K562 (cell line): ENCODE results near the gene DUSP19. TPM values are rescaled to one million over a fixed set of nuclear protein-coding genes. Genes with fewer than 3 reads are reported as not detected.
A peak's percentile ranks its signal among the peaks of the same experiment; 100 is the strongest.

Experiments
- ARID3B ChIP-seq: fragments of 250-450 bp; sonication (Bioruptor Pico); IDR thresholded peaks from 2 replicates; pipeline ENCODE4 v1.4.0; 2020; ENCODE audit warnings: borderline replicate concordance
- E2F1 ChIP-seq: sonication (generic); formaldehyde crosslinking; IDR thresholded peaks from 2 replicates; pipeline ENCODE4 v1.8.1; 2023; ENCODE audit warnings: mild to moderate bottlenecking, missing genetic modification reagents, moderate library complexity
- E2F6 ChIP-seq, 2 experiments: IDR thresholded peaks; 2 replicates each; pipeline ENCODE4 v1.6.1; 2011; ENCODE audit warnings: borderline replicate concordance in 1 of 2, control low read depth in 1 of 2, low read depth in 1 of 2, low read length in 1 of 2, mild to moderate bottlenecking in 1 of 2, mixed read lengths in 1 of 2, moderate library complexity in 1 of 2; ENCODE audit not compliant: insufficient read depth in 1 of 2, insufficient read length in 1 of 2, poor library complexity in 1 of 2, severe bottlenecking in 1 of 2; ENCODE audit errors: extremely low read depth in 1 of 2
- EP400 ChIP-seq: fragments of 450-650 bp; IDR thresholded peaks from 2 replicates; pipeline ENCODE4 v1.6.1; 2017; ENCODE audit warnings: antibody characterized with exemption, mild to moderate bottlenecking, moderate library complexity
- HSF4 ChIP-seq: fragments of 250-450 bp; sonication (Bioruptor Pico); IDR thresholded peaks from 2 replicates; pipeline ENCODE4 v2.1.2; 2022; ENCODE audit warnings: mild to moderate bottlenecking, moderate library complexity, borderline replicate concordance
- KLF10 ChIP-seq: fragments of 250-450 bp; sonication (Bioruptor Pico); IDR thresholded peaks from 2 replicates; pipeline ENCODE4 v1.6.1; 2021; ENCODE audit warnings: matching md5 sums
- REST ChIP-seq, 2 experiments: fragments of 450-650 bp; formaldehyde crosslinking in 1 of 2; IDR thresholded peaks; 2 replicates each; pipeline versions ENCODE4 v1.4.0 to v1.6.1; 2014 to 2020; ENCODE audit warnings: mild to moderate bottlenecking in 2 of 2, borderline replicate concordance in 1 of 2, low read depth in 1 of 2
- TAF7 ChIP-seq: fragments of 450-650 bp; IDR thresholded peaks from 2 replicates; pipeline ENCODE4 v1.6.1; 2016; ENCODE audit warnings: missing genetic modification characterization, missing compliant biosample characterization
- USF2 ChIP-seq: sonication (generic); formaldehyde crosslinking; IDR thresholded peaks from 2 replicates; pipeline ENCODE4 v1.5.0; 2020; ENCODE audit warnings: missing genetic modification reagents
- ZNF165 ChIP-seq: fragments of 250-450 bp; sonication (Bioruptor Pico); IDR thresholded peaks from 2 replicates; pipeline ENCODE4 v1.4.0; 2020; ENCODE audit warnings: borderline replicate concordance
- ZNF24 ChIP-seq: fragments of 450-650 bp; IDR thresholded peaks from 2 replicates; pipeline ENCODE4 v1.6.1; 2016
- polyA plus RNA-seq, 8 experiments: library from polyadenylated mRNA; depleted of rRNA in 4 of 8; stranded (reverse) in 5 of 8; unstranded in 3 of 8; fragments of >200 nt; fragmentation: Nextera tagmentation in 2 of 8; fragmentation: Illumina TruSeq in 1 of 8; extraction: Ambion mirVana in 2 of 8; extraction: Trizol in 1 of 8; gene quantifications; 2 replicates each; pipeline versions ENCODE4 v1.2.1 to v1.2.3, GENCODE V29; 2011 to 2014; ENCODE audit warnings: inconsistent platforms in 1 of 8, missing spikeins in 1 of 8
- total RNA-seq, 7 experiments: library from RNA; depleted of rRNA in 6 of 7; stranded (reverse); fragments of >200 nt in 6 of 7; fragmentation: Illumina TruSeq in 2 of 7; extraction: Trizol in 2 of 7; gene quantifications; 2 replicates each; pipeline versions ENCODE4 v1.2.1 to v1.2.3, GENCODE V29; 2011 to 2021; ENCODE audit warnings: low replicate concordance in 1 of 7

Gene DUSP19
- total and polyA plus RNA-seq, 9 of the 15 experiments (the other 6 are each of a cell fraction or from before 2014, with no cell fraction given): 1.6 to 6.3 (median 3.1) TPM

- TF ChIP-seq E2F6 (IDR thresholded peaks at IDR 0.05; ENCODE audit: borderline replicate concordance in 1 of 2, extremely low read depth in 1 of 2, insufficient read depth in 1 of 2, insufficient read length in 1 of 2, low read depth in 1 of 2, low read length in 1 of 2, poor library complexity in 1 of 2, severe bottlenecking in 1 of 2) (peak in 1 of 2 experiments; percentile 26), ZNF165 (0 out of 2 replicates have a peak, but pooled peaks have one; percentile 39), EP400 (peak; percentile 64), E2F1 (CRISPR knock-in tag) (peak; percentile 15; the same call in 1 of the 2 replicates), TAF7 (tag) (peak; percentile 64; the same call in 1 of the 2 replicates), ZNF24 (peak; percentile 56; the same call in 1 of the 2 replicates), ARID3B (CRISPR knock-in tag) (peak; percentile 66; the same call in 1 of the 2 replicates), REST (IDR thresholded peaks at IDR 0.05; ENCODE audit: borderline replicate concordance) (peak; percentile 69), REST (CRISPR knock-in tag; IDR thresholded peaks at IDR 0.05; ENCODE audit: low read depth) (no peak), KLF10 (CRISPR knock-in tag) (no peak), USF2 (CRISPR knock-in tag) (peak; percentile 82), HSF4 (CRISPR knock-in tag) (0 out of 2 replicates have a peak, but pooled peaks have one; percentile 58)
Measured at GRCh38 chr2:183038341-183039300, 39.9 kb upstream of the DUSP19 start, which contains the start of gene NCKAP1 (continued).
